A673 (cell line): Measurements from ENCODE around the gene CLDN1.
A peak's percentile ranks its signal among the peaks of the same experiment; 100 is the strongest.

Experiments
- CTCF ChIP-seq: fragments of 300-800, 200-600 bp; sonication (generic); conservative IDR thresholded peaks from 2 replicates; pipeline ENCODE4 v1.5.1; 2017; ENCODE audit warnings: low read depth, mild to moderate bottlenecking, antibody characterized with exemption, low read length, moderate library complexity, mixed read lengths
- EZH2 ChIP-seq: fragments of 200-600 bp; sonication (generic); IDR thresholded peaks from 2 replicates; pipeline ENCODE4 v1.6.1; 2017; ENCODE audit warnings: borderline replicate concordance, low read depth, mild to moderate bottlenecking, mixed read lengths, antibody characterized with exemption, low read length; ENCODE audit not compliant: poor library complexity, severe bottlenecking

- peak; percentile 92 for TF ChIP-seq CTCF
- TF ChIP-seq EZH2, result no peak
Measured at GRCh38 chr3:190321789-190322603, at the start of gene CLDN1.
